Measurements from ENCODE around the gene USP9X.
"Not testable (repeated sequence)": the region's sequence is repeated elsewhere in the genome, so short reads cannot be mapped to it uniquely, and the experiment has no call there.

USP9X gene

GRCh38 chrX:41087201-41087600 lies 2.0 kb downstream of the USP9X start:
- DNase-seq, result no peak

GRCh38 chrX:41090568-41091238 lies 5.5 kb downstream of the USP9X start:
- DNase-seq, result no peak

- DNase-seq, result no peak
Measured at GRCh38 chrX:41092776-41093175, 7.5 kb downstream of the USP9X start.

- DNase-seq, result no peak
Measured at GRCh38 chrX:41095174-41095573, 9.9 kb downstream of the USP9X start.

- DNase-seq, result no peak
Measured at GRCh38 chrX:41095908-41096307, 10.7 kb downstream of the USP9X start.

- DNase-seq, result no peak
Measured at GRCh38 chrX:41096339-41096955, 11.2 kb downstream of the USP9X start.

GRCh38 chrX:41097326-41097725 lies 12.1 kb downstream of the USP9X start:
- DNase-seq, result no peak

- DNase-seq, result no peak
Measured at GRCh38 chrX:41100200-41100599, 15.0 kb downstream of the USP9X start.

GRCh38 chrX:41100819-41101218 lies 15.6 kb downstream of the USP9X start:
- no peak for DNase-seq

GRCh38 chrX:41105005-41105404 lies 19.8 kb downstream of the USP9X start:
- DNase-seq, result no peak

- DNase-seq, result not testable (repeated sequence)
Measured at GRCh38 chrX:41106257-41106656, 21.0 kb downstream of the USP9X start.

GRCh38 chrX:41108007-41108406 lies 22.8 kb downstream of the USP9X start:
- DNase-seq, result no peak

GRCh38 chrX:41108463-41109205 lies 23.4 kb downstream of the USP9X start:
- DNase-seq, result no peak

- no peak for DNase-seq
Measured at GRCh38 chrX:41110801-41111625, 25.8 kb downstream of the USP9X start.

GRCh38 chrX:41115104-41115425 lies 29.8 kb downstream of the USP9X start:
- DNase-seq, result peak; percentile 6

- no peak for DNase-seq
Measured at GRCh38 chrX:41116948-41117347, 31.7 kb downstream of the USP9X start.

- no peak for DNase-seq
Measured at GRCh38 chrX:41118156-41118555, 32.9 kb downstream of the USP9X start.

GRCh38 chrX:41119803-41120202 lies 34.6 kb downstream of the USP9X start:
- no peak for DNase-seq

- no peak for DNase-seq
Measured at GRCh38 chrX:41121766-41122165, 36.5 kb downstream of the USP9X start.

- DNase-seq, result no peak
Measured at GRCh38 chrX:41122664-41123257, 37.5 kb downstream of the USP9X start.

- no peak for DNase-seq
Measured at GRCh38 chrX:41127477-41128192, 42.4 kb downstream of the USP9X start.

GRCh38 chrX:41128955-41129354 lies 43.7 kb downstream of the USP9X start:
- DNase-seq, result no peak
